ENCODE data around the gene VTI1A. TPM values are rescaled to one million over a fixed set of nuclear protein-coding genes. Genes with fewer than 3 reads are reported as not detected.

Gene VTI1A
- total and polyA plus RNA-seq, 7 donors, result 10.8 to 80.3 (median 36.8) TPM

- no peaks in the 10 kb centered on the region for H3K27me3 ChIP-seq
- intact Hi-C loops (cut with DNase I), result no loop called here
- no peak overlapping the region for H3K4me3 ChIP-seq
- no peaks in the 10 kb centered on the region for H3K36me3 ChIP-seq
- no peak for DNase-seq
- no peak for TF ChIP-seq POLR2A (IDR thresholded peaks at IDR 0.05)
- TF ChIP-seq POLR2AphosphoS5 (IDR thresholded peaks at IDR 0.05), result no peak
- TF ChIP-seq, protein P1, sequence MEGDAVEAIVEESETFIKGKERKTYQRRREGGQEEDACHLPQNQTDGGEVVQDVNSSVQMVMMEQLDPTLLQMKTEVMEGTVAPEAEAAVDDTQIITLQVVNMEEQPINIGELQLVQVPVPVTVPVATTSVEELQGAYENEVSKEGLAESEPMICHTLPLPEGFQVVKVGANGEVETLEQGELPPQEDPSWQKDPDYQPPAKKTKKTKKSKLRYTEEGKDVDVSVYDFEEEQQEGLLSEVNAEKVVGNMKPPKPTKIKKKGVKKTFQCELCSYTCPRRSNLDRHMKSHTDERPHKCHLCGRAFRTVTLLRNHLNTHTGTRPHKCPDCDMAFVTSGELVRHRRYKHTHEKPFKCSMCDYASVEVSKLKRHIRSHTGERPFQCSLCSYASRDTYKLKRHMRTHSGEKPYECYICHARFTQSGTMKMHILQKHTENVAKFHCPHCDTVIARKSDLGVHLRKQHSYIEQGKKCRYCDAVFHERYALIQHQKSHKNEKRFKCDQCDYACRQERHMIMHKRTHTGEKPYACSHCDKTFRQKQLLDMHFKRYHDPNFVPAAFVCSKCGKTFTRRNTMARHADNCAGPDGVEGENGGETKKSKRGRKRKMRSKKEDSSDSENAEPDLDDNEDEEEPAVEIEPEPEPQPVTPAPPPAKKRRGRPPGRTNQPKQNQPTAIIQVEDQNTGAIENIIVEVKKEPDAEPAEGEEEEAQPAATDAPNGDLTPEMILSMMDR (IDR thresholded peaks at IDR 0.05), result no peak
- no peak for TF ChIP-seq EP300 (IDR thresholded peaks at IDR 0.05)
- H3K4me1 ChIP-seq, result peaks cover 0 to 3% (median 2%) of the 10 kb centered on the region in 4 donors
- no peak overlapping the region for H3K27ac ChIP-seq
- 92 to 93% methylated on average over 5 of the region's 5 CpGs for WGBS, 2 donors
- no peaks in the 10 kb centered on the region for H3K9me3 ChIP-seq
Observed at GRCh38 chr10:112593023-112593422, 146.0 kb downstream of the VTI1A start.

DNA sequence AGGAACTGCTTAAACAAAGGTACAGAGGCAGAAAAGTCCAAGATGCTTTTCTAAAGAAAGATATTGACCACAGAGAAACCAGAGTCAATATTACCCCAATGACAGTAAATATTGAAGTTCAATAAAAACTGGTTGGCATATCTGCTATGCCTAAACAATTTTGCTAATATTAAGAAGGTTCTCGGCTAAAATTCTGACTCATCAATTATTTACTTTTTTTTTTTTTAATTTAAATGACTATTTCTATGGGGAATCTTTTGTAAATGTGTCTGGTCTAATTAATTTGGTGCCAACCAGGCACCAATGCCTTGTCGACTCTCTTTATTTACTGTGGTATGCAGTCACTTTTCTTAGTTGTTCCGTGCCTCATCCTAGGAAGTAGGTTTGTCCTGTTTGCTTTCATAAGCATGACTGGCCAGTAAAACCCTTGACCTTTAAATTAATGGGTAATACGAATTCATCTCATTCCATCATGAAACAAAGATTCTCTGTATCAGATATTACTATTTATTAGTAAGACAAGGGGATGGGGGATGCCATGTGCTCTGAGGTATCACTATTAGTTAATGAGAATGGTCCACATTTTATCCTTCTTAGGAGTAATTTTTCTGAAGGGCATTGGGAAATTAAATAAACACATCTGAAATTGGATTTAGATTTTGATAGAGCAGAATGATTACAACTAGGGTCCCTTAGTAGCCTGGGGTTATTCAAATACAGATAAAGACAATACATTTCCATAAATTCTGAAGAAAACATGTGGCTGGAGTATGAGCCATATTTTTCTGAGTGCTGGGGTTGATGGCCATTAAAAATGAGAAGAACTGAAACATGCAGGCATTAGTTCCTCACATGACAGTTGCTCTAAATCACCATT is 154.4 kb downstream of the VTI1A start:
- no peaks in the 10 kb centered on the region for H3K9me3 ChIP-seq
- no peaks in the 10 kb centered on the region for H3K4me1 ChIP-seq
- intact Hi-C loops (cut with DNase I), result no loop called here
- no peaks in the 10 kb centered on the region for H3K27me3 ChIP-seq
- no peaks in the 10 kb centered on the region for H3K36me3 ChIP-seq
- WGBS, 2 donors, result 92 to 95% methylated on average over 4 of the region's 4 CpGs
- DNase-seq, result no peak
- TF ChIP-seq EP300 (IDR thresholded peaks at IDR 0.05) (no peak), POLR2A (IDR thresholded peaks at IDR 0.05) (no peak), POLR2AphosphoS5 (IDR thresholded peaks at IDR 0.05) (no peak)
- TF ChIP-seq, protein P1 (IDR thresholded peaks at IDR 0.05), result no peak
- no peak overlapping the region for H3K4me3 ChIP-seq
- no peak overlapping the region for H3K27ac ChIP-seq

GRCh38 chr10:112603062-112603461 is 156.0 kb downstream of the VTI1A start:
- Histone ChIP-seq H3K36me3 (no peaks in the 10 kb centered on the region), H3K4me3 (no peak overlapping the region), H3K27me3 (no peaks in the 10 kb centered on the region), H3K4me1 (no peaks in the 10 kb centered on the region), H3K27ac (no peak overlapping the region), H3K9me3 (no peaks in the 10 kb centered on the region)
- TF ChIP-seq POLR2AphosphoS5 (IDR thresholded peaks at IDR 0.05), result no peak
- TF ChIP-seq POLR2A (IDR thresholded peaks at IDR 0.05), result no peak
- TF ChIP-seq, protein P1 (IDR thresholded peaks at IDR 0.05), result no peak
- no peak for TF ChIP-seq EP300 (IDR thresholded peaks at IDR 0.05)
- intact Hi-C loops (cut with DNase I), result no loop called here
- DNase-seq, result no peak
- WGBS, 2 donors, result 93 to 95% methylated on average over 2 of the region's 2 CpGs

- no peak for DNase-seq
- no peak overlapping the region for H3K4me3 ChIP-seq
- WGBS, 2 donors, result 72 to 92% methylated on average over 5 of the region's 5 CpGs
- no peaks in the 10 kb centered on the region for H3K36me3 ChIP-seq
- H3K9me3 ChIP-seq, result no peaks in the 10 kb centered on the region
- TF ChIP-seq POLR2AphosphoS5 (IDR thresholded peaks at IDR 0.05) (no peak), POLR2A (IDR thresholded peaks at IDR 0.05) (no peak), EP300 (IDR thresholded peaks at IDR 0.05) (no peak)
- TF ChIP-seq, protein P1 (IDR thresholded peaks at IDR 0.05), result no peak
- intact Hi-C loops (cut with DNase I), result no loop called here
- no peaks in the 10 kb centered on the region for H3K4me1 ChIP-seq
- H3K27me3 ChIP-seq, result no peaks in the 10 kb centered on the region
- H3K27ac ChIP-seq, result no peak overlapping the region
Observed at GRCh38 chr10:112605063-112605462, 158.0 kb downstream of the VTI1A start.

All from sigmoid colon (tissue), 7 donors.